Measurements from ENCODE around the gene ADAM19.
A peak's percentile ranks its signal among the peaks of the same experiment; 100 is the strongest.

ADAM19 gene

DNA sequence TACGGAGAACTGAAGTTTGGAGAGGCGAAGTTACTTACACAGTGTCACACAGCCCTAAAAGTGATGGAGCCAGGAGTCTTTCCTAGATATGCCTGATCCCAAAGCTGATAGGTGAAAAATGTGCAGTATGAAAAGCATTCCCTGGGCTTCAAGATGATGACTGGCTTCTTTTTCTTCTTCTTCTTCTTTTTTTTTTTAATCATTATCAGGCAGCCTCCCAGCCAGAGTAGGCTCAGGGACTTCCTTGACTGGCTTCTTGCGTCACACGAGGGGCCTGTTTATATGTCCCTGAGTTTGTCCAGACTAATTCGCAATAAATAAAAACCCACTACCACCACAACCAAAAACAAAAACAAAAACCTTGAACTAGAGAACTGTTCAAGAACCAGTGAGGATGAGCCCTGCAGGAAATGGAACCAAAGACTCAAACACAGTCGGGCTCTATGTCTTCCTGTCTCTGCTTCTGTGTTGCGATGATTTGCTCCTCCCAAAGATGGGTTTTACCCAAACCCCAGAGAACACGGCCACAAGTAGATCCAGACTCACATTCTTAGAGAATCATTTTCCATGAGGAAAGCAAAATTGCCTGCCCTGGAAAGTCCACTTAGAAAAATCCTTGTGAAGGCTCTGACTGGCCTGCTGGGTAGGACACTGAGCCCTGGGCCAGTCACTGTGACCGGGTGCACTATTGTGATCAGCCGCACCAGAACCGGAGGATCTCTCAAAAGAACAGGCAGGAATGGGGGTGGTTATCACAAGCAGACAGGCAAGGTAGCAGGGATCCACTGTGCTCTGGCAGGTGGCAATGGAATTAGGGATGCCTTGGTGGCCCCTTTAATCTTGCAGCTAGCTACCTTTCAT is 38.0 kb upstream of the ADAM19 start:
- H3K36me3 ChIP-seq: no peaks in the 10 kb centered on the region
- peak overlapping the region; percentile 40 for H3K27ac ChIP-seq
- TF ChIP-seq, protein P1, sequence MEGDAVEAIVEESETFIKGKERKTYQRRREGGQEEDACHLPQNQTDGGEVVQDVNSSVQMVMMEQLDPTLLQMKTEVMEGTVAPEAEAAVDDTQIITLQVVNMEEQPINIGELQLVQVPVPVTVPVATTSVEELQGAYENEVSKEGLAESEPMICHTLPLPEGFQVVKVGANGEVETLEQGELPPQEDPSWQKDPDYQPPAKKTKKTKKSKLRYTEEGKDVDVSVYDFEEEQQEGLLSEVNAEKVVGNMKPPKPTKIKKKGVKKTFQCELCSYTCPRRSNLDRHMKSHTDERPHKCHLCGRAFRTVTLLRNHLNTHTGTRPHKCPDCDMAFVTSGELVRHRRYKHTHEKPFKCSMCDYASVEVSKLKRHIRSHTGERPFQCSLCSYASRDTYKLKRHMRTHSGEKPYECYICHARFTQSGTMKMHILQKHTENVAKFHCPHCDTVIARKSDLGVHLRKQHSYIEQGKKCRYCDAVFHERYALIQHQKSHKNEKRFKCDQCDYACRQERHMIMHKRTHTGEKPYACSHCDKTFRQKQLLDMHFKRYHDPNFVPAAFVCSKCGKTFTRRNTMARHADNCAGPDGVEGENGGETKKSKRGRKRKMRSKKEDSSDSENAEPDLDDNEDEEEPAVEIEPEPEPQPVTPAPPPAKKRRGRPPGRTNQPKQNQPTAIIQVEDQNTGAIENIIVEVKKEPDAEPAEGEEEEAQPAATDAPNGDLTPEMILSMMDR (IDR thresholded peaks at IDR 0.05): no peak
- no peak overlapping the region for H3K4me3 ChIP-seq (ENCODE audit: low read depth in 1 of 2, low read length in 1 of 2)
- H3K27me3 ChIP-seq: no peaks in the 10 kb centered on the region
- peaks cover 19 to 22% of the 10 kb centered on the region in 2 experiments for H3K4me1 ChIP-seq (ENCODE audit: control insufficient read depth in 1 of 2, insufficient read depth in 1 of 2, low read depth in 1 of 2, low read length in 1 of 2)
- H3K9me3 ChIP-seq: no peaks in the 10 kb centered on the region

DNA sequence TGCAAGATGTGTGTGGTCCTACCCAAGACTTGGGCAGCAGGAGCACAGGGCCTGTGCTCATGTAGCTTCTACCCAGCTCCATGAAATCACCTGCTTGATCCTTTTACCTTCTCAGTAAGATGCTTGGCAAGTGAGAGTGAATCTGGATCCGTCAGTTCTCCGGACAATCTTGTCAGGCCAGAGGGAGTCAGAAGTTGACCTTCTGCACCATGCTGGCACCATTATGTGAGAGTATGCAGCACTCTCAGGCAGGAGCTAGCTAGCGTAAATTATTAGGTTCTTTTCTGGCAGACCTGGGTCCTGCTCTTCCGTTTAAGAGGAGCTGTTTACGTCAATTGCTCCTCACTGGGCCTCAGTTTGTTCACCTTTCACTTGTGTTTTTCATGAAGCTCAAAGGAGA is 37.0 kb upstream of the ADAM19 start:
- Histone ChIP-seq H3K4me3 (ENCODE audit: low read depth in 1 of 2, low read length in 1 of 2) (no peak overlapping the region), H3K4me1 (ENCODE audit: control insufficient read depth in 1 of 2, insufficient read depth in 1 of 2, low read depth in 1 of 2, low read length in 1 of 2) (peaks cover 10 to 12% of the 10 kb centered on the region in 2 experiments), H3K27me3 (no peaks in the 10 kb centered on the region), H3K9me3 (no peaks in the 10 kb centered on the region), H3K36me3 (no peaks in the 10 kb centered on the region), H3K27ac (no peak overlapping the region)
- TF ChIP-seq, protein P1 (IDR thresholded peaks at IDR 0.05): no peak

DNA sequence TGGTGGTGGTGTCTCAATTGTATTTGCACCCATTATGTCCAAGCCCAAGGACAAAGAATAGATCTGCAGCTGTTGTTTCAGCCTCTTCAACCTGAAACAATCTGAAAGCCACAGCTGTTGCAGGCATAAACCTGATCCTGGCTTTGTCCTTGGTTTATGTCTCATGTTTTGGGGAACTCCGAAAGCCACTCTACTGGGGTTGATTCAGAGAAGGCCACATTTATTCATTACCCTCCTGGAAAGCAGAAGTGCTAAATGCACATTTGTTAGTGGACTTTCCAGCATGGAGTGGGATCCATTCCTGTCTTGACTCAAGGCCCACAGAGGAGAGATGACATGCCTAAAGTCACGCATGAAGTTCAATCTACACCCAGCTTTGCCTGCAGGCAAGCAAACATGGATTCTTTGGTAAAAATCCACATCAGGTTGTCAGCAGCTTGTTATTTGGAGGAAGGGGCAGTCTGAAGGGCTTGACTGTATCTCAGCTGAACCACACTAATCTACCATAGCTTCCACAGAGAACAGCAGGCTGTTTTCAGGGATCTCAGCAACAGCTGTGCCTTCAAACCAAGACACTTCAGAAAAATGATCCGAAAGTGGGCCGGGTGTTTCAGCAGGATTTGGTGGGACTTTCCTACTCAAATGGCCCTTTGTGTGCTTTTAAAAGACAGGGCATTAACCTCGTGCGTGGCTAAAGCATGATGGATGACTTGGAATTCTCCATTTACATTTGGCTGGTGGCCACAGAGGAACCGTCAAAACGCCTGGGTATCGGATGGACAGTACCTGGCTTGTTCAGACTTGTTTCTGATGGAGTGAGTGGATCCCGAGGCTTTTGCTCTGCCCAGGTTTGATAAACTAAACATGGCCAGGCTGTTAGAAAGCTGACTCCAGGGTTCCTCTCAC is 36.2 kb upstream of the ADAM19 start:
- no peaks in the 10 kb centered on the region for H3K9me3 ChIP-seq
- TF ChIP-seq, protein P1 (IDR thresholded peaks at IDR 0.05): no peak
- peaks cover 8 to 9% of the 10 kb centered on the region in 2 experiments for H3K4me1 ChIP-seq (ENCODE audit: control insufficient read depth in 1 of 2, insufficient read depth in 1 of 2, low read depth in 1 of 2, low read length in 1 of 2)
- no peak overlapping the region for H3K27ac ChIP-seq
- H3K27me3 ChIP-seq: no peaks in the 10 kb centered on the region
- H3K36me3 ChIP-seq: no peaks in the 10 kb centered on the region
- no peak overlapping the region for H3K4me3 ChIP-seq (ENCODE audit: low read depth in 1 of 2, low read length in 1 of 2)

DNA sequence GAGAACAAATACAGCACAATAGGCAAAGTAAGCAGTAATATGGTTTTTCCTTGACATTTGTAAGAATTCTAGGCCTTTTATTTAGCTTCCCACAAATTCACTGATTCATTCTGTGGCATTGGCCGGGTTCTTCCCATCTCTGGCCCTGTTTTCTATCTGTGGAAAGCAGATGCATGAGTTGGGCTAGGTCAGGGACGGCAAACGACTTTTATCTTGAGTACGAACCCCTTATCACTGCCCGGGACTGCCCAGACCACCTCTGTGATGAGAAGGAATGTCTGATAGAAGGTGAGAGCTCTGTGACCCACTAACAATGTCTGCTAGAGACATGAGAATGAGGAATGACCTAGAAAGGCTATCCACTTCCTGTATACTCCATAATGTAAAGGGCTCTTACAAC is 35.4 kb upstream of the ADAM19 start:
- no peak overlapping the region for H3K27ac ChIP-seq
- H3K9me3 ChIP-seq: no peaks in the 10 kb centered on the region
- no peak overlapping the region for H3K4me3 ChIP-seq (ENCODE audit: low read depth in 1 of 2, low read length in 1 of 2)
- no peaks in the 10 kb centered on the region for H3K36me3 ChIP-seq
- TF ChIP-seq, protein P1 (IDR thresholded peaks at IDR 0.05): no peak
- H3K4me1 ChIP-seq (ENCODE audit: control insufficient read depth in 1 of 2, insufficient read depth in 1 of 2, low read depth in 1 of 2, low read length in 1 of 2): peaks cover 8 to 9% of the 10 kb centered on the region in 2 experiments
- no peaks in the 10 kb centered on the region for H3K27me3 ChIP-seq

DNA sequence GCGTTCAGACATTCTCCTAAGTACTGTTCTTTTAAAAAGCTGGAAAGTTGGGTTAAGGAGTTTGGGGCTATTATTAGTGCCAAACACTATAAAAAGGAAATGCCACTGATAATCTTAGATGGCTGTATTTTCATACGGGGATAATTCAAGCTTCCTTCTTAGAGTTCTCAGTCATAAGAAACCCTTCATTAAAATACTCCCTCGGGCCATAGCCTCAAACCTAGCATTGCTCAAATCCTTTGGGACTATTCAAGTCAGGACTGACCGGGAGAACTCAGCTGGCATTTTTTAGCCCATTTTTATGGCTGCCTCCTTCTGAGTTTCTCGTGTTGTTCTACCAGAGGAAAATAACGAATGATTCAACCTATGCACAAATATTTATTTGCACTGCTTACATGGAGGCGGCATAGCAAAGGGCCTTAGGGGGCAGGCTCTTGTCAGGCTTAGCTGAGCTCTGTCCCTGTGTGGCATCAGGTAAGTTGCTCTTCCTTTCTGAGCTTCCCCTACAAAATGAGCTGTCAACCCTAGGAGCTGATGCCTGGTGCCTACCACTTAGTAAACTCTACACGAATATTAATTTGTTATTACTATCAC is 33.5 kb upstream of the ADAM19 start:
- Histone ChIP-seq H3K36me3 (no peaks in the 10 kb centered on the region), H3K9me3 (no peaks in the 10 kb centered on the region), H3K4me1 (ENCODE audit: control insufficient read depth in 1 of 2, insufficient read depth in 1 of 2, low read depth in 1 of 2, low read length in 1 of 2) (peaks cover 8 to 9% of the 10 kb centered on the region in 2 experiments), H3K27me3 (no peaks in the 10 kb centered on the region), H3K4me3 (ENCODE audit: low read depth in 1 of 2, low read length in 1 of 2) (no peak overlapping the region), H3K27ac (no peak overlapping the region)
- TF ChIP-seq, protein P1 (IDR thresholded peaks at IDR 0.05): no peak
